D721Med (cell line): ENCODE results near the gene OR5B3.
"Not testable (repeated sequence)": the region's sequence is repeated elsewhere in the genome, so short reads cannot be mapped to it uniquely, and the experiment has no call there.

ENCODE experiments used
- DNase-seq: peaks from one replicate; pipeline ENCODE4 v3.0.0; 2011; ENCODE audit warnings: low spot score; ENCODE audit not compliant: insufficient read length
- FAIRE-seq: peaks from 2 replicates; lab custom pipeline; 2011; peaks lifted over from hg19 to GRCh38; lab: Jason Lieb, UNC
- CTCF ChIP-seq: IDR thresholded peaks from 2 replicates; pipeline ENCODE4 v1.5.1; 2012; ENCODE audit warnings: mild to moderate bottlenecking, control low read depth; ENCODE audit not compliant: insufficient read depth; ENCODE audit errors: missing control alignments

The OR5B3 gene

DNA sequence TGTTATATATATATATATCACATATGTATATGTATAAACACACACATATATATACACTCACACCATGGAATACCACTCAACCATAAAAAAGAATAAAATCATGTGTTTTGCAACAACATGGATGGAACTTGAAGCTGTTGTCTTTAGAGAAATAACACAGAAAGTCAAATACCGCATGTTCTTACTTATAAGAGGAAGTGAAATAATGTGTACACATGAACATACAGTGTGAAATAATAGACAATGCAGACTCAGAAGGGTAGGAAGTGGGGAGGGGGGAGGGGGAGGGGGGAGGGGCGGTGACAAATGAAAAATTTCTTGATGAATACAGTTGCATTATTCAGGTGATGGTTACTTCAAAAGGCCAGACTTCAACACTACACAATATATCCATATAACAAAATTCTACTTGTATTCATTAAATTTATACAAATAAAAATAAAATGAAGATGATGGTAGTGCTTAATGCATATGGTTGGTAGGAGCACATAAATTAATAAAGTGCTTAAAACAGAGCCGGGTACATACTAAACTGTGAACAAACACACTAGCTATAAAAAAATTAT, 27.0 kb upstream of the OR5B3 start:
- DNase-seq = no peak
- FAIRE-seq = no peak
- TF ChIP-seq CTCF = no peak

GRCh38 chr11:58429273-58429672, 22.6 kb upstream of the OR5B3 start:
- no peak for DNase-seq
- TF ChIP-seq CTCF = no peak
- FAIRE-seq = no peak

- no peak for DNase-seq
- FAIRE-seq = no peak
- no peak for TF ChIP-seq CTCF
Observed at GRCh38 chr11:58428021-58428420, 21.3 kb upstream of the OR5B3 start, which contains the start of gene OR5B2. OR5B2 (minus strand) TSS chr11:58428121; CDS start chr11:58423261, 4,860 bp downstream.

DNA sequence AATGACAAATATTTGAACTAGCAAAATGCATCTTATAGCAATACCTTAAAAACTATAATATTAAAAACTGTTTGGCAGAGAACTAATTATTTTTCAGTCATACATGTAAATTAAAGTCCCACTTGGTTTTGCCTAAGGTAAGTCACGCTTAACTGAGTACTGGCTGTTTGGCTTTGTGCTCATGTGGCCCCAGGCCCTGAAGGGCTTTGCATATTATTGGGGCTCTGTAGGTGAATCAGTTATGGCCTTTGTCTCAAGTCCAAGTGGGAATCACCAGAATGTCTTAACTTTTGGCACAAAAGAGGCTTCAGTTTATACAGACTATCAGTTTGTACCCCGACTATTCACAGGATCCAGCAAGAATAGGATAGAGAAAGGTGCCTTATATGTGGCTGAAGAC, 7.1 kb downstream of the OR5B3 start:
- not testable (repeated sequence) for DNase-seq, FAIRE-seq

GRCh38 chr11:58395581-58395980, 11.1 kb downstream of the OR5B3 start:
- DNase-seq (no peak), FAIRE-seq (no peak)
- no peak for TF ChIP-seq CTCF

DNA sequence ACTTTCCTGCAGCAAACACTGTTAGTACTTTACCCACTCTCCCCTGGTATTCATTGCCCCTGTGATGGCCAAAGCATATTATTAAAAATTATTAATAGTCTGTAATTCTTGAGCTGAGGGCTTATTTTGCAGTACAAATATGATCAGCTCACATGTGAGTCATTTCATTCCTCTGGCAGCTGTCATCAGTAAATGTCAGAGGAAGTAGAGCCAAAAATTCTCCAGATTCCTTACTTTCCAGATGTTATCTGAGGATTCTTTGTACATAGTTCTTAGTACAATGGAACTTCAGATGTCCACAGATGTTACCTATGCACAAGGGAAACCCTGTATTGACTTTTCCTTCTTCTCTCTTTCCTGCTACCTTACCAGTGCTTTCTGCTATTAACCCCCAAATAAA, 12.5 kb downstream of the OR5B3 start:
- DNase-seq (no peak), FAIRE-seq (no peak)
- TF ChIP-seq CTCF = no peak

- DNase-seq (no peak), FAIRE-seq (no peak)
- TF ChIP-seq CTCF = no peak
Observed at GRCh38 chr11:58392746-58393145, 13.9 kb downstream of the OR5B3 start.

GRCh38 chr11:58391879-58392278, 14.8 kb downstream of the OR5B3 start:
- FAIRE-seq (no peak), DNase-seq (no peak)
- TF ChIP-seq CTCF = no peak
